DOHH2 (cell line): ENCODE data around the gene CEBPZ.
"Not testable (repeated sequence)": the region's sequence is repeated elsewhere in the genome, so short reads cannot be mapped to it uniquely, and the experiment has no call there.

ENCODE experiments used
- H3F3A ChIP-seq: fragments of 200-600 bp; sonication (generic), shearing (Covaris generic); 2 replicates; pipeline ENCODE4 v1.6.0; 2016; ENCODE audit warnings: antibody characterized with exemption, mild to moderate bottlenecking; ENCODE audit not compliant: control insufficient read depth, insufficient read depth
- H3K27ac ChIP-seq: fragments of 200-600 bp; sonication (generic); 2 replicates; pipeline ENCODE4 v1.5.1; 2014; ENCODE audit warnings: low read depth, mild to moderate bottlenecking, low read length, moderate library complexity
- H3K27me3 ChIP-seq: fragments of 200-600 bp; sonication (generic); 2 replicates; pipeline ENCODE4 v1.6.1; 2014; ENCODE audit warnings: mild to moderate bottlenecking, low read length, mixed read lengths; ENCODE audit not compliant: control insufficient read depth
- H3K36me3 ChIP-seq: fragments of 200-600 bp; sonication (generic); 2 replicates; pipeline ENCODE4 v1.6.1; 2014; ENCODE audit warnings: mild to moderate bottlenecking, low read length, moderate library complexity, mixed read lengths; ENCODE audit not compliant: control insufficient read depth
- H3K4me1 ChIP-seq: fragments of 200-600 bp; sonication (generic); 2 replicates; pipeline ENCODE4 v1.6.1; 2014; ENCODE audit warnings: mild to moderate bottlenecking, low read length, mixed read lengths; ENCODE audit not compliant: control insufficient read depth
- H3K4me2 ChIP-seq: fragments of 200-600 bp; sonication (generic); 2 replicates; pipeline ENCODE4 v1.6.0; 2014; ENCODE audit warnings: mild to moderate bottlenecking, low read length, moderate library complexity
- H3K4me3 ChIP-seq: fragments of 200-600 bp; sonication (generic); 2 replicates; pipeline ENCODE4 v1.5.1; 2014; ENCODE audit warnings: mild to moderate bottlenecking, low read length, mixed read lengths
- H3K79me2 ChIP-seq: fragments of 200-600 bp; sonication (generic); 2 replicates; pipeline ENCODE4 v1.6.1; 2014; ENCODE audit warnings: mild to moderate bottlenecking, low read length, mixed read lengths; ENCODE audit not compliant: control insufficient read depth
- H3K9me2 ChIP-seq: fragments of 200-600 bp; sonication (generic); replicated peaks from 2 replicates; pipeline ENCODE4 v1.6.1; 2014; ENCODE audit warnings: mild to moderate bottlenecking, low read length, mixed read lengths; ENCODE audit not compliant: control insufficient read depth
- H3K9me3 ChIP-seq: fragments of 200-600 bp; sonication (generic); 2 replicates; pipeline ENCODE4 v1.6.1; 2014; ENCODE audit warnings: antibody characterized with exemption, low read length, mixed read lengths; ENCODE audit not compliant: control insufficient read depth, insufficient read depth
- H4K20me1 ChIP-seq: fragments of 200-600 bp; sonication (generic); 2 replicates; pipeline ENCODE4 v1.6.0; 2014; ENCODE audit warnings: low read depth, mild to moderate bottlenecking, antibody characterized with exemption, low read length, moderate library complexity; ENCODE audit not compliant: control insufficient read depth, insufficient read depth
- CTCF ChIP-seq: fragments of 200-600 bp; sonication (generic); IDR thresholded peaks from one replicate; pipeline ENCODE4 v1.5.1; 2014; ENCODE audit warnings: antibody characterized with exemption, mild to moderate bottlenecking, low read depth, low read length; ENCODE audit not compliant: poor library complexity, severe bottlenecking
- EZH2phosphoT487 ChIP-seq: fragments of 200-600 bp; sonication (generic); IDR thresholded peaks from 2 replicates; pipeline ENCODE4 v1.6.1; 2017; ENCODE audit warnings: borderline replicate concordance, mild to moderate bottlenecking, antibody characterized with exemption, low read length, moderate library complexity, mixed read lengths

The CEBPZ gene

GRCh38 chr2:37205689-37206341 is 25.6 kb downstream of the CEBPZ start:
- Histone ChIP-seq H3K9me2 (no peaks in the 10 kb centered on the region), H3K4me3 (no peak overlapping the region), H3K27me3 (no peaks in the 10 kb centered on the region), H3K4me2 (no peak overlapping the region), H3F3A (peaks cover 28% of the 10 kb centered on the region), H3K27ac (no peak overlapping the region), H3K9me3 (peaks cover 3% of the 10 kb centered on the region; the same call in 1 of the 2 replicates), H3K4me1 (peaks cover 9% of the 10 kb centered on the region), H3K36me3 (peaks cover 98% of the 10 kb centered on the region), H4K20me1 (no peaks in the 10 kb centered on the region), H3K79me2 (peaks cover 87% of the 10 kb centered on the region)
- TF ChIP-seq EZH2phosphoT487 (no peak), CTCF (no peak)

- Histone ChIP-seq H3K36me3 (peaks cover 98% of the 10 kb centered on the region), H3K79me2 (peaks cover 89% of the 10 kb centered on the region), H3F3A (peaks cover 30% of the 10 kb centered on the region), H3K4me1 (peaks cover 15% of the 10 kb centered on the region)
- H3K4me2 ChIP-seq, H4K20me1 ChIP-seq, H3K27me3 ChIP-seq, H3K9me2 ChIP-seq, H3K4me3 ChIP-seq, H3K9me3 ChIP-seq, H3K27ac ChIP-seq: not testable (repeated sequence)
These were observed 26.2 kb downstream of the CEBPZ start for GRCh38 chr2:37205071-37205661.

- Histone ChIP-seq H3K9me3 (no peaks in the 10 kb centered on the region; the same call in 1 of the 2 replicates), H3K27ac (no peak overlapping the region), H3K4me2 (no peak overlapping the region), H3K36me3 (peaks cover 96% of the 10 kb centered on the region), H3K79me2 (peaks cover 89% of the 10 kb centered on the region), H3F3A (peaks cover 28% of the 10 kb centered on the region), H3K4me3 (no peak overlapping the region), H3K27me3 (no peaks in the 10 kb centered on the region), H3K9me2 (no peaks in the 10 kb centered on the region), H4K20me1 (no peaks in the 10 kb centered on the region), H3K4me1 (peaks cover 28% of the 10 kb centered on the region)
- no peak for TF ChIP-seq CTCF
- no peak for TF ChIP-seq EZH2phosphoT487
These were observed 27.7 kb downstream of the CEBPZ start for GRCh38 chr2:37203708-37204107.

GRCh38 chr2:37201766-37202165 is 29.6 kb downstream of the CEBPZ start:
- Histone ChIP-seq H3K36me3 (peaks cover 83% of the 10 kb centered on the region), H3K27ac (no peak overlapping the region)

More at GRCh38 chr2:37201766-37202165, 29.6 kb downstream of the CEBPZ start:
- Histone ChIP-seq H3K79me2 (peaks cover 89% of the 10 kb centered on the region), H3K4me1 (peaks cover 42% of the 10 kb centered on the region), H4K20me1 (no peaks in the 10 kb centered on the region), H3K4me2 (no peak overlapping the region), H3K9me3 (no peaks in the 10 kb centered on the region; the same call in 1 of the 2 replicates), H3K27me3 (no peaks in the 10 kb centered on the region), H3K9me2 (no peaks in the 10 kb centered on the region), H3F3A (peaks cover 33% of the 10 kb centered on the region), H3K4me3 (no peak overlapping the region)
- TF ChIP-seq EZH2phosphoT487 = no peak
- TF ChIP-seq CTCF = no peak
